Esophagus muscularis mucosa (tissue), 3 donors: ENCODE results near the gene MPI.

Experiments
- POLR2A ChIP-seq: fragments of 450-650 bp; IDR thresholded peaks from one replicate; pipeline ENCODE4 v1.6.1; 2017; ENCODE audit warnings: antibody characterized with exemption, moderate library complexity, mild to moderate bottlenecking, low read depth
- POLR2AphosphoS5 ChIP-seq, 2 donors: sonication (generic); formaldehyde crosslinking; IDR thresholded peaks; one replicate each; pipeline ENCODE4 v1.6.1; 2017; ENCODE audit warnings: antibody characterized with exemption in 2 of 2
- TF ChIP-seq, protein P1 (sequence below), 3 experiments: fragments of 200-600 bp in 2 of 3; fragments of 450-650 bp in 1 of 3; sonication (generic) in 2 of 3; IDR thresholded peaks; one replicate each; pipeline ENCODE4 v1.5.1; 2017 to 2019; ENCODE audit warnings: antibody characterized with exemption in 3 of 3, mild to moderate bottlenecking in 2 of 3, moderate library complexity in 1 of 3

GRCh38 chr15:74888716-74889115 lies 1.1 kb upstream of the MPI start:
- no peak for TF ChIP-seq POLR2AphosphoS5 (IDR thresholded peaks at IDR 0.05)
- TF ChIP-seq POLR2A: no peak
- TF ChIP-seq, protein P1, sequence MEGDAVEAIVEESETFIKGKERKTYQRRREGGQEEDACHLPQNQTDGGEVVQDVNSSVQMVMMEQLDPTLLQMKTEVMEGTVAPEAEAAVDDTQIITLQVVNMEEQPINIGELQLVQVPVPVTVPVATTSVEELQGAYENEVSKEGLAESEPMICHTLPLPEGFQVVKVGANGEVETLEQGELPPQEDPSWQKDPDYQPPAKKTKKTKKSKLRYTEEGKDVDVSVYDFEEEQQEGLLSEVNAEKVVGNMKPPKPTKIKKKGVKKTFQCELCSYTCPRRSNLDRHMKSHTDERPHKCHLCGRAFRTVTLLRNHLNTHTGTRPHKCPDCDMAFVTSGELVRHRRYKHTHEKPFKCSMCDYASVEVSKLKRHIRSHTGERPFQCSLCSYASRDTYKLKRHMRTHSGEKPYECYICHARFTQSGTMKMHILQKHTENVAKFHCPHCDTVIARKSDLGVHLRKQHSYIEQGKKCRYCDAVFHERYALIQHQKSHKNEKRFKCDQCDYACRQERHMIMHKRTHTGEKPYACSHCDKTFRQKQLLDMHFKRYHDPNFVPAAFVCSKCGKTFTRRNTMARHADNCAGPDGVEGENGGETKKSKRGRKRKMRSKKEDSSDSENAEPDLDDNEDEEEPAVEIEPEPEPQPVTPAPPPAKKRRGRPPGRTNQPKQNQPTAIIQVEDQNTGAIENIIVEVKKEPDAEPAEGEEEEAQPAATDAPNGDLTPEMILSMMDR (IDR thresholded peaks at IDR 0.05): no peak
